ENCODE measurements around the gene LTC4S.
"Not testable (repeated sequence)": the region's sequence is repeated elsewhere in the genome, so short reads cannot be mapped to it uniquely, and the experiment has no call there.

LTC4S gene

GRCh38 chr5:179788193-179788854 is 5.5 kb upstream of the LTC4S start:
- no peak for TF ChIP-seq CTCF (conservative IDR thresholded peaks at IDR 0.05; ENCODE audit: control insufficient read depth, insufficient read depth, low read depth, low read length)
- DNase-seq (ENCODE audit: low read depth) = no peak
- H3K4me3 ChIP-seq (ENCODE audit: control insufficient read depth, low read depth, low read length) = no peak overlapping the region

- DNase-seq (ENCODE audit: low read depth); H3K4me3 ChIP-seq (ENCODE audit: control insufficient read depth, low read depth, low read length): not testable (repeated sequence)
Observed at GRCh38 chr5:179789278-179789677, 4.5 kb upstream of the LTC4S start.

DNA sequence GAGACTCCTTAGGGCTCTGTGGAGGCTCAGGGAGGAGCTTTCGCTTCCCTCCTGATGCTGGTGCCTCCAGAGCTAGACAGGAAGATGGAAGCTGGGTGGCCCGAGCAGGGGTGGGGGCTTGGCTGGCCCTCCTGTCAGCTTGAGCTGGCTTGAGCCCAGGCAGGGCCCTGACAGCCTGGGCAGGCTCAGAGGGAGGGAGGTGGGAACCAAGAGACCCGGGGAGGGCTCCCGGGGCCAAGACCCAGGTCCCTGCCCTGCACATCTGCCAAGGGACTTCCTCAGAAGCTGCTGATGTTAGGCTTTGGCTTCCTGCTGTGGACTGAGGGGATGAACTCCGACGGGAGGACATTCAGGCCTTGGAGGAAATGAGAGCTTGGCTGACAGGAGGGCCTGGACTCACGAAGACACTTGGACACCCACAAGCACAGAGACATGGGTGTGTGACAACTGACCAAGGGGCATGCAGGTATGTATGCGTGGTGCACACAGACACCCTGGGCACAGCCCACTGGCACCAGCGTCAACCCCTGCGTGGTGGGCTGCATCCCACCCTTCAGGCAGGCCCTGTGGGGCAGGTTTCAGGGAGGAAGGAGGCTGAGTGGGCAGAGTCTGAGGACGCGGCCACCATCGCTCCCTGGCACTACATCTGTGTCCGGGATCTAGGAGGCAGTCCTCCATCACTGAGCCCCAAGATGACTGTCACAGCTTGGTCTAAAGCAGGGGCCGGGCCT is 1.7 kb upstream of the LTC4S start:
- no peak overlapping the region for H3K4me3 ChIP-seq (ENCODE audit: control insufficient read depth, low read depth, low read length)
- DNase-seq (ENCODE audit: low read depth) = no peak
- TF ChIP-seq CTCF (conservative IDR thresholded peaks at IDR 0.05; ENCODE audit: control insufficient read depth, insufficient read depth, low read depth, low read length) = no peak

DNA sequence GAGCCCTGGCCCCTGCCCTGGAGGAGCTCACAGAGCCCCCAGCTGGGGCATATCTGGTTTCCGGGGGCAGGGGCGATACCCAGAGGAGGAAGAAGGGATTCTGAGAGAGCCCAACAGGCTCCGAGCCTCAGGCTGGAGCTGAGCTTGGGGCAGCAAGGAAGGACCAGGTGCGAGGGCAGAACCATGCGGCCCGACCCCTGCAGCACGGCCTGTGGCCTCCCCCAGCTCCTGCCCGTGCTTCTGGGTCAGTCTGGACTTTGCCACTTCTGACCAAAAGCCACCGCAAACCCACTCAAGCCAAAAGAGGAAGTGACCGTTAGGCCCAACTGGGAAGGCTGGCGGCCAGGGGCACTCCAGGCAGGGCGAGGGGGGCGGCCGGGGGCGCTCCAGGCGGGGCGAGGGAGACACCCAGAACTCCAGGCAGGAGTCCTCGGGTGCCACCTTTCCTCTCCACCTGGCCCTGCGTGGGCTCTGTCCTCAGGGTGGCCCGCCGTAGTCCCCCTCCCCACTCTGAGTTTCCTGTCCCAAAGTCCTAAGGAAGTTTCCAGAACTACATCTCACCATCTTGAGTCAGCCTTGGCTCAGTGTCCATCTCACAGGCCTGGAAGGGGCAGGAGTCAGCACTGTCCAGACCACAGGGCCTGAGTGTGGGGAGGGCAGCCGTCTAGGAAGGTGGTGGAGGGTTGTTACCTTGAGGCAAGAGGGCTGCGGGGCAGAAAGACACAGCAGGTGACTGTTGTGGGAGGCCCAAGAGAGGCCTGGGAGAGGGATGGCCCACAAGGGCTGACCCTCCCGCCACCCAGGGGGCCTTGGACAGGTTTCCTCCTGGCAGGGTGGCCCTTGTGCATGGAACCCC is 946 bp upstream of the LTC4S start:
- no peak for TF ChIP-seq CTCF (conservative IDR thresholded peaks at IDR 0.05; ENCODE audit: control insufficient read depth, insufficient read depth, low read depth, low read length)

GRCh38 chr5:179794171-179794570 is 385 bp downstream of the LTC4S start:
- no peak for TF ChIP-seq CTCF (conservative IDR thresholded peaks at IDR 0.05; ENCODE audit: control insufficient read depth, insufficient read depth, low read depth, low read length)
- H3K4me3 ChIP-seq (ENCODE audit: control insufficient read depth, low read depth, low read length) = no peak overlapping the region
- no peak for DNase-seq (ENCODE audit: low read depth)

More for the DNA sequence above, 946 bp upstream of the LTC4S start:
- H3K4me3 ChIP-seq (ENCODE audit: control insufficient read depth, low read depth, low read length) = no peak overlapping the region
- DNase-seq (ENCODE audit: low read depth) = no peak

DNA sequence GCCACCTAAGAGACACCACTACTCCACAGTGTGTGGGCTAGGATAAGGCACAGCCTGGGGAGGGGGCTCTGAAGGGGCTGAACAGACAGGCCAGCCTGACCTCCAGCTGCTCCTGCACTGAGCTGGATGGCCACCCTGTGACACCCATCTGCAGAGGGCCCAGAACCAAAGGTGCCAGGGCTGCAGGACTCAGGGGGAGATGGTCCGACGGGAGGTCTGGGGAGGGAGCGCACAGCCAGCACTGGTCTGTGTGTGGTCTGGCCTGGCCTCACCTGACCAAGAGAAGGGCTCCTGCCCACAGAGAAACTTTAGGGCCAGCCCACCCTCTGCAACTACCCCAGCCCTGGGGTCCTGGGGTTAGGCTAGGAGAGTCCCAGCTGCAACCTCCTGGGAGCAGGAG is 789 bp downstream of the LTC4S start:
- DNase-seq (ENCODE audit: low read depth) = no peak
- H3K4me3 ChIP-seq (ENCODE audit: control insufficient read depth, low read depth, low read length) = no peak overlapping the region
- TF ChIP-seq CTCF (conservative IDR thresholded peaks at IDR 0.05; ENCODE audit: control insufficient read depth, insufficient read depth, low read depth, low read length) = no peak
